ENCODE measurements around the gene ATP2C2. TPM values are rescaled to one million over a fixed set of nuclear protein-coding genes. Genes with fewer than 3 reads are reported as not detected.

Gene ATP2C2
- total and polyA plus RNA-seq, 2 of the 8 experiments (the other 6 are each of a cell fraction or from before 2014, with no cell fraction given): 1.2 to 2.8 TPM

GRCh38 chr16:84461029-84461412 is 92.7 kb downstream of the ATP2C2 start (continued):
- TF ChIP-seq MAX (IDR thresholded peaks at IDR 0.05) (no peak), SIN3A (conservative IDR thresholded peaks at IDR 0.05 in 1 of 2, IDR thresholded peaks at IDR 0.05 in 1 of 2; ENCODE audit: low read depth in 1 of 2, low read length in 2 of 2) (no peak), ZNF274 (IDR thresholded peaks at IDR 0.05; ENCODE audit: borderline replicate concordance, extremely low read depth, low read length) (no peak)

Measured in H1 (cell line).